Measurements from ENCODE around the gene SOWAHD. TPM values are rescaled to one million over a fixed set of nuclear protein-coding genes. Genes with fewer than 3 reads are reported as not detected.
A peak's percentile ranks its signal among the peaks of the same experiment; 100 is the strongest.
"Not testable (repeated sequence)": the region's sequence is repeated elsewhere in the genome, so short reads cannot be mapped to it uniquely, and the experiment has no call there.

The SOWAHD gene
- total RNA-seq (2014; rRNA removed; shearing (Covaris generic)), result 0.10 TPM in 1 of 2 replicates, not detected in the other

DNA sequence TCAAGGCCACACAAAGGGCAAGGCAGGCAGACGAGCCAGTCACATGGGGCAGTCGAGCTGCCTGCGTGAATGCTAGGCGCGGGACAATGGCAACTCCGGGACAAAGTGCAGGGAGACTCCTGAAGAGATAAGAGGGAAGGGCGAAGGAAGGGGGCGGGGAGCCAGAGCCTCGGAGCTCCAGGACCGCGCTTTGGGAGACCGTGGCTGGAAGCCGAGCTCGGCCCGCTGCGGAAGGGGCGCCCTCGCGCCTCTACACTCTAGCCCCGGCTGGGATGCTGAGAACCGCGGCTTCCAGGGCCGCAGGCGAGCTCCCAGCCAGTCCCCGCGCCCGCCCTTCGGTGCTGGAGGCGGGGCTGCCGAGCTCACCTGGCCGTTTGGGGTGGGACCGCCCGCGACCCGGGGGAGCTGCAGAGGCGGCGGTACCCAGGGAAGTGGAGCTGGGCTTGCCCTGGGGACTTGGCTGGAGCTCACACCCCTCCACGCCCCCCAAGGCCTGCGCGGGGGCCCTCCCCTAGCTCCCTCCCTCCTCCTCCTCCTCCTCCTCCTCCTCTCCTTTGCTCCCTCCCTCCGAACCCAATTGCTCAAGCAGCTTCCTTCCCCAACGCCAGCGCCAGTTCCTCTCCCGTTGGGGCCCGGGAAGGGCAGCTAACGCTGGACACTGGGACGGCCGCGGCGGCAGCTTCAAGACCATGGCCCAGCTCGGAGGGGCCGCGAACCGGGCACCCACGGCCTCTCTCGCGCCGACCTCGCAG, at the start of gene SOWAHD:
Gene SOWAHD (plus strand): TSS at position 610 of the 752 bp plus-strand sequence. CDS start 80 bp downstream, at position 690.
- no peak for DNase-seq (ENCODE audit: low read depth)

DNA sequence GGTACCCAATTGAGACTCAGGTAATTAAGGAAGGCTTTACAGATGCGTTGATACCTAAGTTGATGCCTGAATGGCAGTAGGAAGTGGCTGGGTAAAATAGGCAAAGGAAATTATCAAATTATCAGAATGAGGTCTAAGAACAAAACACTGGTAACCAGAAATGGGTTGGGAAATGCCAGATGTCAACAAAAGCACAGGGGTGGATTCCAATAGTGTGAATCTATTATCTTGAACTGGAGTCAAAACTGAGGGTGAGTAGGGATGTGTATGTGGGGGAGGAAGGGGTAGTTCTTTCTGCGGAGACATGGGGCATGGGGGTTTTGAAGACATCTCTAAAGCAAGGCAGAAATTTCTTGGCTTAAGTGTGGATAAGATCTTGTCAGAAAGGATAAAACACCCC, 49.5 kb upstream of the SOWAHD start:
- no peak for DNase-seq (ENCODE audit: low read depth)

GRCh38 chrX:119709630-119710029, 48.8 kb upstream of the SOWAHD start:
- no peak for DNase-seq (ENCODE audit: low read depth)

DNA sequence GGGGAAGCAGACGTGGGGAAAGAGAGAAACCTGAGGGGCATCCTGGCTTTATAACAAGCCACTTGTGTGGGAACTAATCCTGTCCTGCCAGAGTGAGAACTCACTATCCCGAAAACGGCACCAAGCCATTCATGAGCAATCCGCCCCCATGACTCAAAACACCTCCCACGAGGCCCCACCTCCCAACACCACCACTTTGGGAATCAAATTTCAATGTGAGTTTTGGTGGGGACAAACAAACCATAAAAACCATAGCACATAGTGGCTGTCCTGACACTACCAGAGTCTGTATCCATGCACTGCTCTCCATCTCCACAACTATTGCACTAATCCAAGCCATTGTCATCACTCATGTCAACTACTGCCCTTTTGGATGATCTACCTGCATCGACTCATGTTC, 36.9 kb upstream of the SOWAHD start:
- no peak for DNase-seq (ENCODE audit: low read depth)

GRCh38 chrX:119721926-119722325, 36.5 kb upstream of the SOWAHD start:
- no peak for DNase-seq (ENCODE audit: low read depth)

GRCh38 chrX:119726900-119727555, 31.4 kb upstream of the SOWAHD start:
- no peak for DNase-seq (ENCODE audit: low read depth)

GRCh38 chrX:119728487-119728886, 29.9 kb upstream of the SOWAHD start:
- no peak for DNase-seq (ENCODE audit: low read depth)

DNA sequence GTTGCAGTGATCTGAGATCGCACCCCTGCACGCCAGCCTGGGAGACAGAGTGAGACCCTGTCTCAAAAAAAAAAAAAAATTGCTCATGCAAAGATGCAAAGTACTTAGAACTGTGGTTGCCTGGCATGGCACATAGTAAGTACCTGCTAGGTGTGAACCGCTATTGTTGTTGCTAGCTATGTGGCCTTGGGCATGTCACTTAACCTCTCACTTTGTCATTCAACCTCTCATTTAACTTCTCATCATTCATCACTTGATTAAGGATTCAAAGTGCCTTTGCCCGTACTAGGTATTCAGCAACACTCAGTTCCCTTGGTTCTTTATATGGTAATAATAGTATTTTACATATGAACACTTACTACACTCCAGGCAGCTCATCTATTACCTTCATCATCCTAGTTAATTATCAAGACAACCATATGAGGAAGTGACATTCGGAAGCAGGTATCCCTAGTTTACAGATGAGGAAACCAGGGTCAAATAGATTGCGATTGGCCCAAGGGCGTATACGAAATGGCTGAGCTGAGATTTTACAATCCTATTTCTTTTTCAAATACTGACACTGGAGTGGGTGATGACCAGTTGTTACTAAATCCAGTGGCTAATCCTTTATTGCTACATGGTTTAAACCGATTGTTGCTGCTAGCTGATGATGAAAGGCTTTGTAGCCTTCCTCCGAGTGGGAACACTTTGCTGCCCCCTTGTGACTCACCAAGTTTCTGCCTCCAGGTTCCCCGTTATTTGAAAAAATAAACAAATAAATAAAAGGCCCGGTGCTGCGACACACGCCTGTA, 28.8 kb upstream of the SOWAHD start:
- peak; percentile 38 for DNase-seq (ENCODE audit: low read depth)

GRCh38 chrX:119734897-119735339, 23.5 kb upstream of the SOWAHD start:
- DNase-seq (ENCODE audit: low read depth), result no peak

GRCh38 chrX:119735467-119735866, 22.9 kb upstream of the SOWAHD start:
- no peak for DNase-seq (ENCODE audit: low read depth)

GRCh38 chrX:119736206-119736764, 22.1 kb upstream of the SOWAHD start:
- DNase-seq (ENCODE audit: low read depth), result no peak

- DNase-seq (ENCODE audit: low read depth), result no peak
Measured at GRCh38 chrX:119738742-119739141, 19.6 kb upstream of the SOWAHD start.

GRCh38 chrX:119745283-119745848, 13.0 kb upstream of the SOWAHD start:
- no peak for DNase-seq (ENCODE audit: low read depth)

GRCh38 chrX:119750131-119750530, 8.3 kb upstream of the SOWAHD start:
- not testable (repeated sequence) for DNase-seq (ENCODE audit: low read depth)

DNA sequence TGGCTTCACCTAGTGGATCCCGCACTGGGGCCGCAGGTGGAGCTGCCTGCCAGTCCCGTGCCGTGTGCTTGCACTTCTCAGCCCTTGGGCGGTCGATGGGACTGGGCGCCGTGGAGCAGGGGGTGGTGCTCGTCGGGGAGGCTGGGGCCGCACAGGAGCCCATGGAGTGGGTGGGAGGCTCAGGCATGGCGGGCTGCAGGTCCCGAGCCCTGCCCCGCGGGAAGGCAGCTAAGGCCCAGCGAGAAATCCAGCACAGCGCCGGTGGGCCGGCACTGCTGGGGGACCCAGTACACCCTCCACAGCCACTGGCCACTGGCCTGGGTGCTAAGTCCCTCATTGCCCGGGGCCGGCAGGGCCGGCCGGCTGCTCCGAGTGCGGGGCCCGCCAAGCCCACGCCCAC, 7.6 kb upstream of the SOWAHD start:
- DNase-seq (ENCODE audit: low read depth), result not testable (repeated sequence)

- no peak for DNase-seq (ENCODE audit: low read depth)
Measured at GRCh38 chrX:119753001-119753400, 5.4 kb upstream of the SOWAHD start.

- DNase-seq (ENCODE audit: low read depth), result peak; percentile 21
Measured at GRCh38 chrX:119753639-119754257, 4.6 kb upstream of the SOWAHD start.

- DNase-seq (ENCODE audit: low read depth), result no peak
Measured at GRCh38 chrX:119755981-119756533, 2.3 kb upstream of the SOWAHD start.

GRCh38 chrX:119756926-119757635, 1.3 kb upstream of the SOWAHD start:
- no peak for DNase-seq (ENCODE audit: low read depth)

- DNase-seq (ENCODE audit: low read depth), result no peak
Measured at GRCh38 chrX:119757646-119757978, 776 bp upstream of the SOWAHD start.
